PFSK-1 (cell line): Measurements from ENCODE around the gene COL18A1.

Experiments
- POLR2AphosphoS5 ChIP-seq: IDR thresholded peaks from 2 replicates; pipeline ENCODE4 v1.6.1; 2012; ENCODE audit warnings: low read depth, mild to moderate bottlenecking, control low read depth, low read length, moderate library complexity
- REST ChIP-seq, 2 experiments: IDR thresholded peaks; 2 replicates each; pipeline versions ENCODE4 v1.6.1 to v1.8.0; 2011 to 2012; ENCODE audit warnings: low read depth in 2 of 2, low read length in 2 of 2, control low read depth in 1 of 2, inconsistent platforms in 1 of 2, mild to moderate bottlenecking in 1 of 2, moderate library complexity in 1 of 2; ENCODE audit not compliant: insufficient read depth in 1 of 2
- SIN3A ChIP-seq: IDR thresholded peaks from 2 replicates; pipeline ENCODE4 v1.6.1; 2012; ENCODE audit warnings: mild to moderate bottlenecking, low read length, moderate library complexity, borderline replicate concordance; ENCODE audit not compliant: insufficient read depth
- TAF1 ChIP-seq: IDR thresholded peaks from 2 replicates; pipeline ENCODE4 v1.6.1; 2012; ENCODE audit warnings: low read length, control low read depth, borderline replicate concordance; ENCODE audit not compliant: insufficient read depth

GRCh38 chr21:45385549-45386050, 19.4 kb upstream of the COL18A1 start:
- TF ChIP-seq REST (IDR thresholded peaks at IDR 0.05; ENCODE audit: insufficient read depth in 1 of 2, low read depth in 2 of 2, low read length in 2 of 2) (no peak), POLR2AphosphoS5 (no peak), SIN3A (no peak), TAF1 (no peak)
